Type B pancreatic cell (in vitro differentiated cells): ENCODE measurements around the gene FXYD1. TPM values are rescaled to one million over a fixed set of nuclear protein-coding genes. Genes with fewer than 3 reads are reported as not detected.

ENCODE experiments used
- DNase-seq: peaks from one replicate; pipeline ENCODE4 v3.0.0; 2021; ENCODE audit warnings: mixed read lengths; ENCODE audit not compliant: unreplicated experiment; ENCODE audit errors: extremely low spot score
- H3K27ac Mint-ChIP-seq: 2 replicates; pipeline ENCODE4 v1.8.0; 2021; ENCODE audit warnings: mild to moderate bottlenecking, mixed read lengths
- H3K27me3 Mint-ChIP-seq: 2 replicates; pipeline ENCODE4 v1.8.0; 2021; ENCODE audit warnings: mixed read lengths
- H3K36me3 Mint-ChIP-seq: 2 replicates; pipeline ENCODE4 v1.8.0; 2021; ENCODE audit warnings: mixed read lengths
- H3K4me1 Mint-ChIP-seq: one replicate; pipeline ENCODE4 v1.8.0; 2021; ENCODE audit warnings: mixed read lengths; ENCODE audit not compliant: unreplicated experiment
- H3K4me3 Mint-ChIP-seq: 2 replicates; pipeline ENCODE4 v1.8.0; 2021; ENCODE audit warnings: mild to moderate bottlenecking, mixed read lengths
- H3K9me3 Mint-ChIP-seq: 2 replicates; pipeline ENCODE4 v1.8.0; 2021; ENCODE audit warnings: mixed read lengths
- CTCF ChIP-seq: fragments of 200-600 bp; sonication (generic); conservative IDR thresholded peaks from 2 replicates; pipeline ENCODE4 v1.5.0; 2021; ENCODE audit warnings: antibody characterized with exemption, mild to moderate bottlenecking
- total RNA-seq: library from RNA; stranded (reverse); gene quantifications from 2 replicates; pipeline ENCODE4 v1.2.1, GENCODE V29; 2021; ENCODE audit warnings: low replicate concordance

Gene FXYD1
- total RNA-seq, 1 donor from 2014 or later, result 5.3 TPM

GRCh38 chr19:35155981-35156672 is 17.5 kb downstream of the FXYD1 start:
- no peak overlapping the region for H3K4me3 Mint-ChIP-seq
- no peak for DNase-seq
- TF ChIP-seq CTCF, result no peak
- H3K9me3 Mint-ChIP-seq, result no peaks in the 10 kb centered on the region
- H3K27me3 Mint-ChIP-seq, result peaks cover 80% of the 10 kb centered on the region
- H3K36me3 Mint-ChIP-seq, result no peaks in the 10 kb centered on the region
- H3K27ac Mint-ChIP-seq, result no peak overlapping the region
- H3K4me1 Mint-ChIP-seq, result peaks cover 11% of the 10 kb centered on the region

- peaks cover 75% of the 10 kb centered on the region for H3K27me3 Mint-ChIP-seq
- no peak overlapping the region for H3K27ac Mint-ChIP-seq
- peaks cover 11% of the 10 kb centered on the region for H3K4me1 Mint-ChIP-seq
- no peak for TF ChIP-seq CTCF
- no peak for DNase-seq
- H3K9me3 Mint-ChIP-seq, result peaks cover 3% of the 10 kb centered on the region
- no peaks in the 10 kb centered on the region for H3K36me3 Mint-ChIP-seq
- H3K4me3 Mint-ChIP-seq, result no peak overlapping the region
These were observed 18.0 kb downstream of the FXYD1 start for GRCh38 chr19:35156673-35157014.

GRCh38 chr19:35157431-35157830 is 18.8 kb downstream of the FXYD1 start:
- Mint-ChIP-seq H3K4me1 (peaks cover 6% of the 10 kb centered on the region), H3K36me3 (no peaks in the 10 kb centered on the region), H3K27me3 (peaks cover 68% of the 10 kb centered on the region), H3K9me3 (peaks cover 3% of the 10 kb centered on the region), H3K27ac (no peak overlapping the region), H3K4me3 (no peak overlapping the region)
- no peak for TF ChIP-seq CTCF
- no peak for DNase-seq

GRCh38 chr19:35159606-35160005 is 21.0 kb downstream of the FXYD1 start:
- H3K27me3 Mint-ChIP-seq, result peaks cover 49% of the 10 kb centered on the region
- H3K36me3 Mint-ChIP-seq, result peaks cover 7% of the 10 kb centered on the region
- H3K4me1 Mint-ChIP-seq, result peaks cover 5% of the 10 kb centered on the region
- H3K4me3 Mint-ChIP-seq, result no peak overlapping the region
- no peak for TF ChIP-seq CTCF
- H3K9me3 Mint-ChIP-seq, result peaks cover 11% of the 10 kb centered on the region
- H3K27ac Mint-ChIP-seq, result no peak overlapping the region
- no peak for DNase-seq

- Mint-ChIP-seq H3K9me3 (peaks cover 11% of the 10 kb centered on the region), H3K4me3 (no peak overlapping the region), H3K36me3 (peaks cover 7% of the 10 kb centered on the region), H3K27me3 (peaks cover 37% of the 10 kb centered on the region), H3K4me1 (no peaks in the 10 kb centered on the region), H3K27ac (no peak overlapping the region)
- no peak for DNase-seq
- no peak for TF ChIP-seq CTCF
These were observed 22.2 kb downstream of the FXYD1 start for GRCh38 chr19:35160629-35161433.
